HUDEP-2 (cell line): Measurements from ENCODE around the gene UBXN7.
"Not testable (repeated sequence)": the region's sequence is repeated elsewhere in the genome, so short reads cannot be mapped to it uniquely, and the experiment has no call there.

Source experiments
- DNase-seq, 76 experiments: peaks; one replicate each; lab custom pipeline; 2025; ENCODE audit not compliant: unreplicated experiment in 76 of 76; lab: John Stamatoyannopoulos, UW

The UBXN7 gene

GRCh38 chr3:196419386-196419785, 12.8 kb downstream of the UBXN7 start:
- DNase-seq: no peak

GRCh38 chr3:196418601-196419000, 13.6 kb downstream of the UBXN7 start:
- DNase-seq: no peak

- no peak for DNase-seq
Measured at GRCh38 chr3:196414469-196414868, 17.8 kb downstream of the UBXN7 start.

GRCh38 chr3:196412704-196413103, 19.5 kb downstream of the UBXN7 start:
- DNase-seq: no peak

- DNase-seq: no peak
Measured at GRCh38 chr3:196409409-196409808, 22.8 kb downstream of the UBXN7 start.

GRCh38 chr3:196408565-196409300, 23.5 kb downstream of the UBXN7 start:
- no peak for DNase-seq

- DNase-seq: no peak
Measured at GRCh38 chr3:196406811-196407470, 25.3 kb downstream of the UBXN7 start.

- DNase-seq: no peak
Measured at GRCh38 chr3:196400331-196400730, 31.9 kb downstream of the UBXN7 start.

GRCh38 chr3:196399485-196399945, 32.7 kb downstream of the UBXN7 start:
- DNase-seq: peak in 50 of 76 experiments; percentile 2 to 89 (median 37)

GRCh38 chr3:196398782-196399181, 33.4 kb downstream of the UBXN7 start:
- no peak for DNase-seq

GRCh38 chr3:196397941-196398340, 34.3 kb downstream of the UBXN7 start:
- no peak for DNase-seq

GRCh38 chr3:196390116-196390515, 42.1 kb downstream of the UBXN7 start:
- no peak for DNase-seq

- DNase-seq: no peak
Measured at GRCh38 chr3:196388956-196389355, 43.3 kb downstream of the UBXN7 start.

- DNase-seq: not testable (repeated sequence)
Measured at GRCh38 chr3:196387941-196388340, 44.3 kb downstream of the UBXN7 start.

GRCh38 chr3:196386797-196387196, 45.4 kb downstream of the UBXN7 start:
- not testable (repeated sequence) for DNase-seq

GRCh38 chr3:196386034-196386433, 46.2 kb downstream of the UBXN7 start:
- peak in 11 of 76 experiments; percentile 3 to 74 (median 57) for DNase-seq

GRCh38 chr3:196385446-196385845, 46.8 kb downstream of the UBXN7 start:
- not testable (repeated sequence) for DNase-seq

GRCh38 chr3:196378146-196378841, 53.9 kb downstream of the UBXN7 start:
- DNase-seq: peak in 57 of 76 experiments; percentile 7 to 80 (median 32)

- DNase-seq: no peak
Measured at GRCh38 chr3:196377321-196377720, 54.9 kb downstream of the UBXN7 start.

- no peak for DNase-seq
Measured at GRCh38 chr3:196365736-196366135, 66.5 kb downstream of the UBXN7 start.

- DNase-seq: no peak
Measured at GRCh38 chr3:196360586-196360985, 71.6 kb downstream of the UBXN7 start.
